ENCODE measurements around the gene MAF. TPM values are rescaled to one million over a fixed set of nuclear protein-coding genes. Genes with fewer than 3 reads are reported as not detected.
A peak's percentile ranks its signal among the peaks of the same experiment; 100 is the strongest.

Gene MAF
- 3.7 to 6.6 TPM (median 4.6 TPM) in 3 replicates for total RNA-seq (2021)
- Bru-seq, nascent RNA = percentile 45 among the genes with signal in this experiment
- long read RNA-seq, experiment 1, full-length matches to known transcripts = 8 of 8 reads
- long read RNA-seq, experiment 1, partial matches to known transcripts = 0 of 8 reads
- long read RNA-seq, experiment 1, other reads (novel, unspliced or antisense) = 0 of 8 reads
- long read RNA-seq, experiment 2, full-length matches to known transcripts = 5 of 5 reads
- long read RNA-seq, experiment 2, partial matches to known transcripts = 0 of 5 reads
- long read RNA-seq, experiment 2, other reads (novel, unspliced or antisense) = 0 of 5 reads
- long read RNA-seq, experiment 3 = 0 reads

GRCh38 chr16:79600638-79601091, at the start of gene MAF:
TSS of gene MAF (minus strand) at chr16:79600737. CDS start at chr16:79599902, 835 bp downstream.
- H3K27me3 Mint-ChIP-seq (ENCODE audit: low read depth) = peaks cover 21% of the 10 kb centered on the region
- H3K4me3 Mint-ChIP-seq = peak within 1 kb of the TSS; percentile 93
- ChIA-PET POLR2A (interaction anchor here (0.6 kb wide), 1 partner anchor 154 kb away, joined by 4 read pairs; no protein-coding TSS in a partner anchor), CTCF (interaction anchor here (0.6 to 2.8 kb wide), 17 partner anchors 11 to 1352 kb away, joined by 3 to 13 read pairs (median 5); no protein-coding TSS in a partner anchor)
- TF ChIP-seq, protein P1, sequence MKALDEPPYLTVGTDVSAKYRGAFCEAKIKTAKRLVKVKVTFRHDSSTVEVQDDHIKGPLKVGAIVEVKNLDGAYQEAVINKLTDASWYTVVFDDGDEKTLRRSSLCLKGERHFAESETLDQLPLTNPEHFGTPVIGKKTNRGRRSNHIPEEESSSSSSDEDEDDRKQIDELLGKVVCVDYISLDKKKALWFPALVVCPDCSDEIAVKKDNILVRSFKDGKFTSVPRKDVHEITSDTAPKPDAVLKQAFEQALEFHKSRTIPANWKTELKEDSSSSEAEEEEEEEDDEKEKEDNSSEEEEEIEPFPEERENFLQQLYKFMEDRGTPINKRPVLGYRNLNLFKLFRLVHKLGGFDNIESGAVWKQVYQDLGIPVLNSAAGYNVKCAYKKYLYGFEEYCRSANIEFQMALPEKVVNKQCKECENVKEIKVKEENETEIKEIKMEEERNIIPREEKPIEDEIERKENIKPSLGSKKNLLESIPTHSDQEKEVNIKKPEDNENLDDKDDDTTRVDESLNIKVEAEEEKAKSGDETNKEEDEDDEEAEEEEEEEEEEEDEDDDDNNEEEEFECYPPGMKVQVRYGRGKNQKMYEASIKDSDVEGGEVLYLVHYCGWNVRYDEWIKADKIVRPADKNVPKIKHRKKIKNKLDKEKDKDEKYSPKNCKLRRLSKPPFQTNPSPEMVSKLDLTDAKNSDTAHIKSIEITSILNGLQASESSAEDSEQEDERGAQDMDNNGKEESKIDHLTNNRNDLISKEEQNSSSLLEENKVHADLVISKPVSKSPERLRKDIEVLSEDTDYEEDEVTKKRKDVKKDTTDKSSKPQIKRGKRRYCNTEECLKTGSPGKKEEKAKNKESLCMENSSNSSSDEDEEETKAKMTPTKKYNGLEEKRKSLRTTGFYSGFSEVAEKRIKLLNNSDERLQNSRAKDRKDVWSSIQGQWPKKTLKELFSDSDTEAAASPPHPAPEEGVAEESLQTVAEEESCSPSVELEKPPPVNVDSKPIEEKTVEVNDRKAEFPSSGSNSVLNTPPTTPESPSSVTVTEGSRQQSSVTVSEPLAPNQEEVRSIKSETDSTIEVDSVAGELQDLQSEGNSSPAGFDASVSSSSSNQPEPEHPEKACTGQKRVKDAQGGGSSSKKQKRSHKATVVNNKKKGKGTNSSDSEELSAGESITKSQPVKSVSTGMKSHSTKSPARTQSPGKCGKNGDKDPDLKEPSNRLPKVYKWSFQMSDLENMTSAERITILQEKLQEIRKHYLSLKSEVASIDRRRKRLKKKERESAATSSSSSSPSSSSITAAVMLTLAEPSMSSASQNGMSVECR (CRISPR knock-in tag; IDR thresholded peaks at IDR 0.05; ENCODE audit: borderline replicate concordance) = peak; percentile 72; the same call in 1 of the 2 replicates
- TF ChIP-seq FOXK1 (CRISPR knock-in tag; IDR thresholded peaks at IDR 0.05) = peak; percentile 79; the same call in 1 of the 2 replicates
- TF ChIP-seq, protein P2, sequence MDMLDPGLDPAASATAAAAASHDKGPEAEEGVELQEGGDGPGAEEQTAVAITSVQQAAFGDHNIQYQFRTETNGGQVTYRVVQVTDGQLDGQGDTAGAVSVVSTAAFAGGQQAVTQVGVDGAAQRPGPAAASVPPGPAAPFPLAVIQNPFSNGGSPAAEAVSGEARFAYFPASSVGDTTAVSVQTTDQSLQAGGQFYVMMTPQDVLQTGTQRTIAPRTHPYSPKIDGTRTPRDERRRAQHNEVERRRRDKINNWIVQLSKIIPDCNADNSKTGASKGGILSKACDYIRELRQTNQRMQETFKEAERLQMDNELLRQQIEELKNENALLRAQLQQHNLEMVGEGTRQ (CRISPR knock-in tag; IDR thresholded peaks at IDR 0.05) = peak; percentile 75
- no peak for TF ChIP-seq ZNF425 (CRISPR knock-in tag; conservative IDR thresholded peaks at IDR 0.05)
- no peak for TF ChIP-seq AFF4 (CRISPR knock-in tag; IDR thresholded peaks at IDR 0.05; ENCODE audit: borderline replicate concordance)
- no peak for TF ChIP-seq RORB (CRISPR knock-in tag; IDR thresholded peaks at IDR 0.05)
- peak; percentile 43; the same call in 1 of the 2 replicates for TF ChIP-seq USF1 (CRISPR knock-in tag; IDR thresholded peaks at IDR 0.05)
- TF ChIP-seq SP1 (CRISPR knock-in tag; conservative IDR thresholded peaks at IDR 0.05) = 0 out of 2 replicates have a peak, but pooled peaks have one; percentile 29
- TF ChIP-seq, protein P3, sequence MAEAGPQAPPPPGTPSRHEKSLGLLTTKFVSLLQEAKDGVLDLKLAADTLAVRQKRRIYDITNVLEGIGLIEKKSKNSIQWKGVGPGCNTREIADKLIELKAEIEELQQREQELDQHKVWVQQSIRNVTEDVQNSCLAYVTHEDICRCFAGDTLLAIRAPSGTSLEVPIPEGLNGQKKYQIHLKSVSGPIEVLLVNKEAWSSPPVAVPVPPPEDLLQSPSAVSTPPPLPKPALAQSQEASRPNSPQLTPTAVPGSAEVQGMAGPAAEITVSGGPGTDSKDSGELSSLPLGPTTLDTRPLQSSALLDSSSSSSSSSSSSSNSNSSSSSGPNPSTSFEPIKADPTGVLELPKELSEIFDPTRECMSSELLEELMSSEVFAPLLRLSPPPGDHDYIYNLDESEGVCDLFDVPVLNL (CRISPR knock-in tag; IDR thresholded peaks at IDR 0.05; ENCODE audit: borderline replicate concordance, low read depth) = no peak
- no peak for TF ChIP-seq CTCF (IDR thresholded peaks at IDR 0.05)
- TF ChIP-seq, protein P4, sequence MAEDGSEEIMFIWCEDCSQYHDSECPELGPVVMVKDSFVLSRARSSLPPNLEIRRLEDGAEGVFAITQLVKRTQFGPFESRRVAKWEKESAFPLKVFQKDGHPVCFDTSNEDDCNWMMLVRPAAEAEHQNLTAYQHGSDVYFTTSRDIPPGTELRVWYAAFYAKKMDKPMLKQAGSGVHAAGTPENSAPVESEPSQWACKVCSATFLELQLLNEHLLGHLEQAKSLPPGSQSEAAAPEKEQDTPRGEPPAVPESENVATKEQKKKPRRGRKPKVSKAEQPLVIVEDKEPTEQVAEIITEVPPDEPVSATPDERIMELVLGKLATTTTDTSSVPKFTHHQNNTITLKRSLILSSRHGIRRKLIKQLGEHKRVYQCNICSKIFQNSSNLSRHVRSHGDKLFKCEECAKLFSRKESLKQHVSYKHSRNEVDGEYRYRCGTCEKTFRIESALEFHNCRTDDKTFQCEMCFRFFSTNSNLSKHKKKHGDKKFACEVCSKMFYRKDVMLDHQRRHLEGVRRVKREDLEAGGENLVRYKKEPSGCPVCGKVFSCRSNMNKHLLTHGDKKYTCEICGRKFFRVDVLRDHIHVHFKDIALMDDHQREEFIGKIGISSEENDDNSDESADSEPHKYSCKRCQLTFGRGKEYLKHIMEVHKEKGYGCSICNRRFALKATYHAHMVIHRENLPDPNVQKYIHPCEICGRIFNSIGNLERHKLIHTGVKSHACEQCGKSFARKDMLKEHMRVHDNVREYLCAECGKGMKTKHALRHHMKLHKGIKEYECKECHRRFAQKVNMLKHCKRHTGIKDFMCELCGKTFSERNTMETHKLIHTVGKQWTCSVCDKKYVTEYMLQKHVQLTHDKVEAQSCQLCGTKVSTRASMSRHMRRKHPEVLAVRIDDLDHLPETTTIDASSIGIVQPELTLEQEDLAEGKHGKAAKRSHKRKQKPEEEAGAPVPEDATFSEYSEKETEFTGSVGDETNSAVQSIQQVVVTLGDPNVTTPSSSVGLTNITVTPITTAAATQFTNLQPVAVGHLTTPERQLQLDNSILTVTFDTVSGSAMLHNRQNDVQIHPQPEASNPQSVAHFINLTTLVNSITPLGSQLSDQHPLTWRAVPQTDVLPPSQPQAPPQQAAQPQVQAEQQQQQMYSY (CRISPR knock-in tag; IDR thresholded peaks at IDR 0.05) = no peak
- H3K36me3 Mint-ChIP-seq = no peaks in the 10 kb centered on the region
- ATAC-seq = peak; percentile 2; the same call in 1 of the 2 replicates
- DNase-seq (ENCODE audit: low spot score) = peak; percentile 74
- peaks cover 33% of the 10 kb centered on the region for H3K4me1 Mint-ChIP-seq
- no peaks in the 10 kb centered on the region for H3K9me3 Mint-ChIP-seq
- H3K27ac Mint-ChIP-seq = 0 out of 2 replicates have a peak within 1 kb of the TSS, but pooled peaks have one; percentile 60
